GM18505 (cell line): ENCODE data around the gene WDR44.

Source experiments
- ATAC-seq: cut with Tn5 transposase; IDR thresholded peaks from one replicate; pipeline ENCODE4 v1.9.1; 2021; ENCODE audit not compliant: unreplicated experiment
- POLR2A ChIP-seq: IDR thresholded peaks from 4 replicates; pipeline ENCODE4 v1.6.1; 2011; ENCODE audit warnings: borderline replicate concordance; ENCODE audit not compliant: insufficient read depth, insufficient read length; ENCODE audit errors: extremely low read depth

Gene WDR44

GRCh38 chrX:118348186-118348810 is 2.4 kb downstream of the WDR44 start:
- no peak for ATAC-seq
- TF ChIP-seq POLR2A = no peak

GRCh38 chrX:118349188-118349587 is 3.3 kb downstream of the WDR44 start:
- no peak for TF ChIP-seq POLR2A
- no peak for ATAC-seq

GRCh38 chrX:118350221-118350620 is 4.3 kb downstream of the WDR44 start:
- no peak for ATAC-seq
- TF ChIP-seq POLR2A = no peak

GRCh38 chrX:118350706-118351105 is 4.8 kb downstream of the WDR44 start:
- ATAC-seq = no peak
- no peak for TF ChIP-seq POLR2A

GRCh38 chrX:118352566-118352965 is 6.7 kb downstream of the WDR44 start:
- TF ChIP-seq POLR2A = no peak
- ATAC-seq = no peak

GRCh38 chrX:118353081-118353850 is 7.4 kb downstream of the WDR44 start:
- TF ChIP-seq POLR2A = no peak
- ATAC-seq = peak; percentile 51

GRCh38 chrX:118355225-118355920 is 9.5 kb downstream of the WDR44 start:
- ATAC-seq = no peak
- no peak for TF ChIP-seq POLR2A

GRCh38 chrX:118356154-118356701 is 10.3 kb downstream of the WDR44 start:
- no peak for ATAC-seq
- no peak for TF ChIP-seq POLR2A

GRCh38 chrX:118360429-118361125 is 14.7 kb downstream of the WDR44 start:
- no peak for TF ChIP-seq POLR2A
- no peak for ATAC-seq

DNA sequence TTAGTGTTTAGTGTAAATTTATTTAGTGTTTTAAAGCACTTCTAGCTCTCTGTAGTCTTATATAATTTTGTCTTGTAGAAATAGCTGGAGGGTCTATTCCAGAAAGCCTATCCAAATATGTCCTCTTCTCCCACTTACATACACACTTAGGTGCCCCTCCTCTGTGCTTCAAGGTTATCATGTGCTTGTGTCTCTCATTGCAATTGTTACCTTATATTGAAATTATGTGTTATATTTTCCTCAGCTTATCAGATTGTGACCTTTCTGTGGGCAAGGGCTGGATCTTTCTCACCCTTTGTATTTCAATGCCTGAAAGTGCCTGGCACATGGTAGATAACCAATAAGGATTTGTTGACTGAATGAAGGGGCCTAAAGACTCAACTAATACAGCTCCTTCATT is 18.4 kb downstream of the WDR44 start:
- no peak for ATAC-seq
- TF ChIP-seq POLR2A = no peak

- ATAC-seq = no peak
- TF ChIP-seq POLR2A = no peak
These were observed 21.4 kb downstream of the WDR44 start for GRCh38 chrX:118367338-118367737.

DNA sequence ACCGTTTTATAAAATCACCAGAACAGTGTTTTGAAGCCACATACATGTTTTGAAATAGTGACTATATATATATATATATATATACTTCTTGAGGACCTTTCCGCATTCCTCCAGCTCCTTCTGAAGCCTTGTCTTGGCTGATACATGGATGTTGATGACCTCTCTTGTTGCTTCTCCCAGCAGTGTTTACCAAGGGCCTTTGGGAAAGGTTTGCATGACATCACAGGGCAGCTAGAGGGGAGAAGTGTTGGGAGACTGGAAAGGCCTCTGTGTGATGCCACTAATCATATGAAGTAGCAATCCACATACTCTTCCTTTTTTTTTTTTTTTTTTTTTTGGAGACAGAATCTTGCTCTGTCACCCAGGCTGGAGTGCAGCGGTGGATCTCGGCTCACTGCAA is 22.5 kb downstream of the WDR44 start:
- TF ChIP-seq POLR2A = no peak
- ATAC-seq = no peak

DNA sequence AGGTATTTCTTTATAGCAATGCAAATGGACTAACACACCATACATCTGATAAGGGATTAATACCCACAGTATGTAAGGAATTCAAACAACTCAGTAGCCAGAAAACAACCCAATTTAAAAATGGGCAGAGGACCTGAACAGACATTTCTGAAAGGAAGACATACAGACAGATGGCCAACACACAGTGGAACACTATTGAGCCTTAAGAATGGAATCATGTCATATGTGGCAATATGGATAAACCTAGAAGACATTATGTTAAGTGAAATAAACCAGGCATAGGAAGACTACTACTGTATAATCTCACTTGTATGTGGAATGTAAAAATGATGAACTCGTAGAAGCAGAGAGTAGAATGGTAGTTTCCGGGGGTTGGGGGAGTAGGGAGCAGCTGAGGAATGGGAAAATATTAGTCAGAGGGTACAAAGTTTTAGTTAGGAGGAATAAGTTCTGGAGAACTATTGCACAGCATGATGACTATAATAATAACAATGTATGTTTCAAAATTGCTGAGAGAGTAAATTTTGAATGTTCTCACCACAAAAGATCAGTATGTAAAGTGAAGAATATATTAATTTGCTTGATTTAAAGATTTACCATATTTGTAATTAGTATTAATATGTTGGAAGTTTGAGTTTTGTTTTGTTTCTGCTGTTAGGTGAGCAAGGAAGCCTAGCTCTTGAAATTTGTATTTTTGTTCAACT is 25.2 kb downstream of the WDR44 start:
- no peak for ATAC-seq
- TF ChIP-seq POLR2A = no peak

GRCh38 chrX:118373538-118373937 is 27.6 kb downstream of the WDR44 start:
- TF ChIP-seq POLR2A = no peak
- no peak for ATAC-seq
